OCI-LY1 (cell line): Measurements from ENCODE around the gene ZNF605.

Experiments used
- H2AFZ ChIP-seq: fragments of 200-600 bp; sonication (generic), shearing (Covaris generic); 2 replicates; pipeline ENCODE4 v1.6.0; 2014; ENCODE audit warnings: antibody characterized with exemption, mild to moderate bottlenecking, low read length
- H3F3A ChIP-seq: fragments of 200-600 bp; sonication (generic), shearing (Covaris generic); 2 replicates; pipeline ENCODE4 v1.6.0; 2014; ENCODE audit warnings: mild to moderate bottlenecking, antibody characterized with exemption, low read length, moderate library complexity; ENCODE audit not compliant: insufficient read depth
- H3K27ac ChIP-seq: fragments of 200-600 bp; sonication (generic); 2 replicates; pipeline ENCODE4 v1.5.1; 2014; ENCODE audit warnings: low read length, mixed run types, mild to moderate bottlenecking, low read depth; ENCODE audit not compliant: poor library complexity, severe bottlenecking
- H3K27me3 ChIP-seq: fragments of 200-600 bp; sonication (generic); 2 replicates; pipeline ENCODE4 v1.6.0; 2014; ENCODE audit warnings: antibody characterized with exemption, mild to moderate bottlenecking, low read length, moderate library complexity; ENCODE audit not compliant: insufficient read depth
- H3K36me3 ChIP-seq: fragments of 200-600 bp; sonication (generic); 2 replicates; pipeline ENCODE4 v1.6.1; 2014; ENCODE audit warnings: mild to moderate bottlenecking, antibody characterized with exemption, low read length, moderate library complexity, mixed read lengths; ENCODE audit not compliant: insufficient read depth
- H3K4me1 ChIP-seq: fragments of 200-600 bp; sonication (generic); 2 replicates; pipeline ENCODE4 v1.5.1; 2014; ENCODE audit warnings: mild to moderate bottlenecking, low read length, moderate library complexity; ENCODE audit not compliant: insufficient read depth, severe bottlenecking
- H3K4me2 ChIP-seq: fragments of 200-600 bp; sonication (generic), shearing (Covaris generic); 2 replicates; pipeline ENCODE4 v1.6.1; 2014; ENCODE audit warnings: low read length
- H3K4me3 ChIP-seq: fragments of 200-600 bp; sonication (generic); 2 replicates; pipeline ENCODE4 v1.5.1; 2014; ENCODE audit warnings: low read length, low read depth, mild to moderate bottlenecking, mixed read lengths; ENCODE audit not compliant: poor library complexity, severe bottlenecking
- H3K79me2 ChIP-seq: fragments of 200-600 bp; shearing (Covaris generic); 2 replicates; pipeline ENCODE4 v1.6.1; 2016; ENCODE audit warnings: mixed run types, low read length, mixed read lengths; ENCODE audit not compliant: insufficient read depth
- H3K9ac ChIP-seq: fragments of 200-600 bp; sonication (generic), shearing (Covaris generic); 2 replicates; pipeline ENCODE4 v1.6.1; 2014; ENCODE audit warnings: mild to moderate bottlenecking, low read length, mixed read lengths
- H3K9me2 ChIP-seq: fragments of 200-600 bp; sonication (generic), shearing (Covaris generic); 2 replicates; pipeline ENCODE4 v1.6.1; 2014; ENCODE audit warnings: low read depth, mild to moderate bottlenecking, low read length, mixed read lengths
- H3K9me3 ChIP-seq: fragments of 200-600 bp; shearing (Covaris generic); 2 replicates; pipeline ENCODE4 v1.6.1; 2014; ENCODE audit warnings: low read length, mixed read lengths
- H4K20me1 ChIP-seq: fragments of 200-600 bp; sonication (generic), shearing (Covaris generic); 2 replicates; pipeline ENCODE4 v1.6.0; 2016; ENCODE audit warnings: mild to moderate bottlenecking, low read length; ENCODE audit not compliant: insufficient read depth
- CTCF ChIP-seq: fragments of 200-600 bp; sonication (generic), shearing (Covaris generic); IDR thresholded peaks from 2 replicates; pipeline ENCODE4 v1.5.1; 2017; ENCODE audit warnings: mild to moderate bottlenecking, antibody characterized with exemption, low read length, moderate library complexity, mixed read lengths
- EZH2 ChIP-seq: fragments of 200-600 bp; sonication (generic), shearing (Covaris generic); IDR thresholded peaks from 2 replicates; pipeline ENCODE4 v1.8.0; 2017; ENCODE audit warnings: borderline replicate concordance, mixed run types, mild to moderate bottlenecking, antibody characterized with exemption, low read length, moderate library complexity, mixed read lengths

ZNF605 gene

GRCh38 chr12:132936163-132936562 lies 19.9 kb downstream of the ZNF605 start:
- Histone ChIP-seq H3K36me3 (peaks cover 10% of the 10 kb centered on the region), H3K9me3 (peaks cover 28% of the 10 kb centered on the region), H3K4me3 (no peak overlapping the region), H4K20me1 (no peaks in the 10 kb centered on the region), H3K27me3 (no peaks in the 10 kb centered on the region), H3K9ac (no peak overlapping the region), H3K9me2 (no peaks in the 10 kb centered on the region), H3F3A (no peaks in the 10 kb centered on the region), H3K4me1 (no peaks in the 10 kb centered on the region), H3K79me2 (no peaks in the 10 kb centered on the region), H3K4me2 (no peak overlapping the region), H3K27ac (no peak overlapping the region), H2AFZ (no peak overlapping the region)
- TF ChIP-seq EZH2, result no peak
- TF ChIP-seq CTCF, result no peak

DNA sequence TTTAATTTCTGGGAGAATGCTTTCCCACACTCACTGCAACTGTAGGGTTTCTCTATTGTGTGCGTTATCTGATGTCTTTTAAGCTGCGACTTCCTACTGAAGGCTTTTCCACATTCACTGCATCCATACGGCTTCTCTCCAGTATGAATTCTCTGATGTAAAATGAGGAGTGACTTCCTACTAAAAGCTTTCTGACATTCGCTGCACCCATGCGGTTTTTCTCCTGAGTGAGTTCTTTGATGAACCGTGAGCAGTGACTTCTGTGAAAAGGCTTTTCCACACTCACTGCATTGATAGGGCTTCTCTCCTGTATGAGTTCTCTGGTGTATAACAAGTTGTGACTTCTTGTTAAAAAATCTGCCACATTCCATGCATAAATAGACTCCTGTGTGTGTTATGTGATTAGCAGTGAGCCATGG lies 29.7 kb downstream of the ZNF605 start:
- Histone ChIP-seq H4K20me1 (no peaks in the 10 kb centered on the region), H3K4me1 (no peaks in the 10 kb centered on the region), H2AFZ (no peak overlapping the region), H3K27me3 (no peaks in the 10 kb centered on the region), H3K9me2 (no peaks in the 10 kb centered on the region), H3K9me3 (peaks cover 73% of the 10 kb centered on the region), H3K27ac (no peak overlapping the region), H3K79me2 (no peaks in the 10 kb centered on the region), H3K4me2 (no peak overlapping the region), H3K36me3 (peaks cover 6% of the 10 kb centered on the region), H3F3A (no peaks in the 10 kb centered on the region), H3K4me3 (no peak overlapping the region), H3K9ac (no peak overlapping the region)
- no peak for TF ChIP-seq EZH2
- TF ChIP-seq CTCF, result no peak

- Histone ChIP-seq H3K4me1 (no peaks in the 10 kb centered on the region), H3K27ac (no peak overlapping the region), H4K20me1 (no peaks in the 10 kb centered on the region), H3K79me2 (no peaks in the 10 kb centered on the region), H3K36me3 (peaks cover 6% of the 10 kb centered on the region), H3K9me2 (no peaks in the 10 kb centered on the region), H3K27me3 (no peaks in the 10 kb centered on the region), H3K4me2 (no peak overlapping the region), H3F3A (no peaks in the 10 kb centered on the region), H2AFZ (no peak overlapping the region), H3K9me3 (peaks cover 73% of the 10 kb centered on the region), H3K9ac (no peak overlapping the region), H3K4me3 (no peak overlapping the region)
- TF ChIP-seq EZH2 (no peak), CTCF (no peak)
Measured at GRCh38 chr12:132925597-132926414, 30.3 kb downstream of the ZNF605 start.
